K562 (cell line): Measurements from ENCODE around the gene ANAPC5. TPM values are rescaled to one million over a fixed set of nuclear protein-coding genes. Genes with fewer than 3 reads are reported as not detected.

ENCODE experiments used
- FOXO4 ChIP-seq: fragments of 450-650 bp; formaldehyde crosslinking; IDR thresholded peaks from 2 replicates; pipeline ENCODE4 v1.4.0; 2020; ENCODE audit warnings: mild to moderate bottlenecking, moderate library complexity
- FUS ChIP-seq: fragments of 200-400 bp; formaldehyde crosslinking; optimal IDR thresholded peaks from 2 replicates; pipeline ENCODE3; 2017; ENCODE audit warnings: low read depth, low read length
- KDM1A ChIP-seq, 2 experiments: fragments of 450-650 bp; IDR thresholded peaks; 2 replicates each; pipeline ENCODE4 v1.6.1; 2016; ENCODE audit warnings: mild to moderate bottlenecking in 2 of 2
- KLF1 ChIP-seq: fragments of 450-650 bp; IDR thresholded peaks from 2 replicates; pipeline ENCODE4 v1.6.1; 2016; ENCODE audit warnings: missing genetic modification characterization, missing compliant biosample characterization
- PHF21A ChIP-seq: fragments of 450-650 bp; IDR thresholded peaks from 2 replicates; pipeline ENCODE4 v1.6.1; 2017; ENCODE audit warnings: low read depth, borderline replicate concordance
- RBM25 ChIP-seq: fragments of 200-400 bp; formaldehyde crosslinking; IDR thresholded peaks from 2 replicates; pipeline ENCODE4 v1.6.1; 2018; ENCODE audit warnings: low read length, low read depth, moderate library complexity; ENCODE audit not compliant: severe bottlenecking
- RNF2 ChIP-seq: sonication (generic); IDR thresholded peaks from 2 replicates; pipeline ENCODE4 v1.6.1; 2016
- SMARCB1 ChIP-seq: IDR thresholded peaks from 2 replicates; pipeline ENCODE4 v1.6.1; 2011; ENCODE audit warnings: improper control_type of control experiment, low read depth; ENCODE audit not compliant: insufficient read length
- TCF7L2 ChIP-seq: fragments of 150-350 bp; IDR thresholded peaks from 2 replicates; pipeline ENCODE4 v1.6.1; 2016; ENCODE audit warnings: low read depth, mild to moderate bottlenecking, low read length, moderate library complexity
- VEZF1 ChIP-seq: fragments of 200-800 bp; sonication (Bioruptor generic); IDR thresholded peaks from 2 replicates; pipeline ENCODE4 v1.6.1; 2017; ENCODE audit warnings: missing genetic modification characterization, missing compliant biosample characterization
- XRCC5 ChIP-seq: fragments of 200-400 bp; formaldehyde crosslinking; IDR thresholded peaks from 2 replicates; pipeline ENCODE4 v1.6.1; 2017; ENCODE audit warnings: low read depth, mild to moderate bottlenecking, low read length
- ZFP36 ChIP-seq: fragments of 150-350 bp; IDR thresholded peaks from 2 replicates; pipeline ENCODE4 v1.6.1; 2018; ENCODE audit warnings: low read length, low read depth; ENCODE audit not compliant: partially characterized antibody
- ZKSCAN8 ChIP-seq: fragments of 200-800 bp; sonication (Bioruptor generic); IDR thresholded peaks from 2 replicates; pipeline ENCODE4 v1.6.1; 2016; ENCODE audit warnings: missing genetic modification characterization, missing compliant biosample characterization
- ZNF511 ChIP-seq: sonication (generic); formaldehyde crosslinking; IDR thresholded peaks from 2 replicates; pipeline ENCODE4 v1.8.0; 2022; ENCODE audit warnings: mild to moderate bottlenecking, missing genetic modification reagents
- ZNF512 ChIP-seq: IDR thresholded peaks from 2 replicates; pipeline ENCODE4 v1.6.1; 2016; ENCODE audit warnings: missing genetic modification characterization, missing compliant biosample characterization
- ZNF583 ChIP-seq: fragments of 250-450 bp; sonication (Bioruptor Pico); IDR thresholded peaks from 2 replicates; pipeline ENCODE4 v1.4.0; 2020
- ZNF75A ChIP-seq: fragments of 450-650 bp; formaldehyde crosslinking; IDR thresholded peaks from 2 replicates; pipeline ENCODE4 v1.4.0; 2020; ENCODE audit warnings: mild to moderate bottlenecking
- ZNF778 ChIP-seq: fragments of 450-650 bp; formaldehyde crosslinking; IDR thresholded peaks from 2 replicates; pipeline ENCODE4 v1.4.0; 2020; ENCODE audit warnings: mild to moderate bottlenecking, moderate library complexity
- polyA plus RNA-seq, 8 experiments: library from polyadenylated mRNA; depleted of rRNA in 4 of 8; stranded (reverse) in 5 of 8; unstranded in 3 of 8; fragments of >200 nt; fragmentation: Nextera tagmentation in 2 of 8; fragmentation: Illumina TruSeq in 1 of 8; extraction: Ambion mirVana in 2 of 8; extraction: Trizol in 1 of 8; gene quantifications; 2 replicates each; pipeline versions ENCODE4 v1.2.1 to v1.2.3, GENCODE V29; 2011 to 2014; ENCODE audit warnings: inconsistent platforms in 1 of 8, missing spikeins in 1 of 8
- total RNA-seq, 7 experiments: library from RNA; depleted of rRNA in 6 of 7; stranded (reverse); fragments of >200 nt in 6 of 7; fragmentation: Illumina TruSeq in 2 of 7; extraction: Trizol in 2 of 7; gene quantifications; 2 replicates each; pipeline versions ENCODE4 v1.2.1 to v1.2.3, GENCODE V29; 2011 to 2021; ENCODE audit warnings: low replicate concordance in 1 of 7

Gene ANAPC5
- total and polyA plus RNA-seq, 9 of the 15 experiments (the other 6 are each of a cell fraction or from before 2014, with no cell fraction given) = 136 to 315 (median 197) TPM

- TF ChIP-seq RBM25 = peak; percentile 62
- TF ChIP-seq SMARCB1 = no peak
- TF ChIP-seq ZNF778 (CRISPR knock-in tag) = no peak
- no peak for TF ChIP-seq XRCC5
- TF ChIP-seq ZNF583 (CRISPR knock-in tag) = no peak
- TF ChIP-seq ZFP36 = peak; percentile 96
- no peak for TF ChIP-seq FUS
- no peak for TF ChIP-seq ZNF75A (CRISPR knock-in tag)
- no peak for TF ChIP-seq KLF1 (tag)
- TF ChIP-seq TCF7L2 = no peak
- no peak for TF ChIP-seq PHF21A
- TF ChIP-seq ZNF512 (tag) = no peak
- no peak for TF ChIP-seq FOXO4 (CRISPR knock-in tag)
- no peak for TF ChIP-seq ZKSCAN8
- TF ChIP-seq KDM1A (IDR thresholded peaks at IDR 0.05) = 0 out of 4 replicates have a peak, but pooled peaks of 1 of the 2 experiments have one; percentile 25
- TF ChIP-seq RNF2 = no peak
- no peak for TF ChIP-seq ZNF511 (CRISPR knock-in tag)
- no peak for TF ChIP-seq VEZF1 (CRISPR knock-in tag)
These were observed 58.6 kb downstream of the ANAPC5 start (continued) for GRCh38 chr12:121293603-121294002.
